NCI-H2196 (cell line): Measurements from ENCODE around the gene D2HGDH.
"Not testable (repeated sequence)": the region's sequence is repeated elsewhere in the genome, so short reads cannot be mapped to it uniquely, and the experiment has no call there.

Experiments used
- DNase-seq: peaks from one replicate; lab custom pipeline; 2025; ENCODE audit not compliant: unreplicated experiment; lab: John Stamatoyannopoulos, UW

The D2HGDH gene

DNA sequence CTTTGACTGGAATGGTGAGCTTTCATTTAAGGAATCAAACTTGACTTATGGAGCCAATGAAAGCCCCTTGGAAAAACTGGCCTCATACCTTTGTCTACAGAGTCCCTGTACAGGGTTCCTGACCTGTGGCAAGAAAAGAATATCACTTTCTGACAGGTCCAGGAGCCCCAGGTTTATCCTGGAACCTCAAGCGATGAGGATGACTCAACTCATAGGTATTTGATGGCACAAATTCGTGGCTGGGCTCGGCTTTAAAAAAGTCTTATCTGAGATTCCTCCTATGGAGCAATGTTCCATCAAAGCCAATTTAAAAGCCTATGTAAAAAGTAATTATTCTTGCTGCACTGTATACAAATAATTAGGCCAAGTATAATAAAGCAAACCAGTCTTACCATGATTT lies 57.0 kb downstream of the D2HGDH start:
- DNase-seq: not testable (repeated sequence)

DNA sequence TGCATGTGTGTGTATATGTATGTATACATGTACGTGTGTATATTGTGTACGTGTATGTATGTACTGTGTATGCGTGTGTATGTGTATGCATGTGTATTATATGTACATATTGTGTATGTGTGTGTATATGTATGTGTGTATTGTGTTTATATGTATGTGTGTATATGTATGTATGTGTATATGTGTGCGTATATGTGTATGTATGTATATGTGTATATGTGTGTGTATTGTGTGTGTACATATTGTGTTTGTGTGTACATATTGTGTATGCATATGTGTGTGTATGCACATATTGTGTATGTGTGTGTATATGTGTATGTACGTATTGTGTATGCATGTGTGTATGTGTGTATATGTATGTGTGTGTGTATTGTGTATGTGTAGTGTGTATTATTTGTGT lies 59.0 kb downstream of the D2HGDH start:
- DNase-seq: no peak

- no peak for DNase-seq
These were observed 59.9 kb downstream of the D2HGDH start for GRCh38 chr2:241794250-241794823.

DNA sequence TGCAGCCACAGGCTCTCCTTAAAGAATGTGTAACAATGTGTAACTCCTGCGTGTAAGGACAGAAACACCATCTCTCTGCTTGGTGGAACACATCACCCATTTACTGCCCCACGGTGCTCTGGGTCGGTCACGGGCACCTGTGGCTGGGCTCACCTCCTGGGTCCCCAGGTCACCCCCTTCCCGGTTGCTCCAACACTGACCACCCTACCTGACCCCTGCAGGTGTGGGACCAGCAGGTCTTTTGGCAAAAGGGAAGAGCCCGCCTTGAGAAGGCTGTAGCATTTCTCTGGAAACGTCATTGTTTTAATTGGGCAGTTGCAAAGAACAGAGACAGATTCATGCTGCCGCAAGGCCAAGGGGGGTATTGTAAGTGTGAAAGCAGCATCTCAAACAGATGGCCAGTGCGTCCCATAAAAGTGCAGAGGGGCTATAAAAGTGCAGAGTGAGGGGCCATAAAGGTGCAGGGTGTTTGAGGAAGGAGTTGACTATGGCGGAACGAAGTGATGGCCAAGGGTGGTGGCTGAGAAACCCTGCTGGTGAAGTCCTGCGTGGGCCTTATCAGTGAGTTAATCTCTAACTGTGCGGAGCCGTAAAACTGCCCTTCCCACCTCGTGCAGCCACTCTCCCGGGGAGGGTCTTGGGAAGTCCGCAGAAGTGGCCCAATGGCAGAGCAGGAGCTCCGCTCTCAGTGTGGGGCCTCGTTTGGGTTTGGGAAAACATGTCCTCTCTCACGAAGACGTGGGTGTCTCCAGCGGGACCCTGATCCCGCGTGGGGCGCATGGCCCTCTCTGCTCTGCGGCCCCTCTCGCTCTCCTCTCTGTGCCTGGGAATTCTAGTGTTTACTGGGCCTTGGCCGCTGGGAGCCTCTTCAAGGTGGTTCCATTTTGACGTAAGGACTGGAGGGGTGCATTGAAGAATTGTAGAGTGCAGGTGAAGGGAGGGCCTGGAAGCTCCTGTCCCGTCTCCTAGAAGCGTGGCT lies 60.9 kb downstream of the D2HGDH start:
- DNase-seq: no peak

DNA sequence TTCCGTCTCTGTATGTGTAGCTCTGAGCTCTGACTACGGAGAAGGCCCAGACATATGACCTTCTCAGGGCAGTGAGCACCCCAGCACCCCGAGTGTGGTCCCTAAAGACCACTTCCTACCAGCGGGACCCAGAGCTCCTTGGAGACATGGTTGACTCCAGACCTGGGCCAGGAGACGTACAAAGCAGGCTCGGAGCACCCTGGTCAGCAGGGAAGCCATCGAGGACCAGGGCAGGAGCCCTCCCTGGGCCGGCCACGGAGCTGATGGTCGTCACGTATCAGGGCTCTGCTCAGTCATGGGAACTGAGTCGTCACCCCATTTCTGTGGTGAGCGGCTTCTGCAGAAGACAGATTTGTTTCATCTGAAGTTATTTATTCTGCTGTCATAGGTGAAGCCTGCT lies 61.8 kb downstream of the D2HGDH start:
- no peak for DNase-seq

DNA sequence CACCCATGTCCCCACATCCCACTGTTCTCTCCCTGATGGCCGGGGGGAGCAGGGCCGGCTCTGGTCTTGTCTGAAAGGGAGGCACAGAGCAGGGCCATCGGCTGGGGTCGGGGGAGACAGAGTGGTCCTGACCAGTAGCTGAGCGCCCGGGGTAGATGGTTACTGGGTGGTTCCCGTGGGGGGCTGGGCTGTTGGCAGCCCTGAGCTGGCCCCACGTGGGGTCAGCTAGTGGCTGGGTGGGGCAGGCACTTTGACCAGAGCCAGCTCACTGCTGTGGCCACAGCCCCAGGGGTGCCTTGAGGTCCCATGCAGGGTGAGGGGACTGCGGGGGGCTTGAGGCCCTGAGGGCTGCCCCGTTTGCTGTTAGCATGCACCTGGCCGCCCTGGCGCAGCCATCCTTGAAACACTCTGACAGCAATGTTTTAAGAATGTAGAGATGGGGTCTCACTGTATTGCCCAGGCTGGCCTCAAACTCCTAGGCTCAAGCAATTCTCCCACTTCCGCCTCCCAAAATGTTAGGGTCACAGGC lies 62.2 kb downstream of the D2HGDH start:
- DNase-seq: no peak

DNA sequence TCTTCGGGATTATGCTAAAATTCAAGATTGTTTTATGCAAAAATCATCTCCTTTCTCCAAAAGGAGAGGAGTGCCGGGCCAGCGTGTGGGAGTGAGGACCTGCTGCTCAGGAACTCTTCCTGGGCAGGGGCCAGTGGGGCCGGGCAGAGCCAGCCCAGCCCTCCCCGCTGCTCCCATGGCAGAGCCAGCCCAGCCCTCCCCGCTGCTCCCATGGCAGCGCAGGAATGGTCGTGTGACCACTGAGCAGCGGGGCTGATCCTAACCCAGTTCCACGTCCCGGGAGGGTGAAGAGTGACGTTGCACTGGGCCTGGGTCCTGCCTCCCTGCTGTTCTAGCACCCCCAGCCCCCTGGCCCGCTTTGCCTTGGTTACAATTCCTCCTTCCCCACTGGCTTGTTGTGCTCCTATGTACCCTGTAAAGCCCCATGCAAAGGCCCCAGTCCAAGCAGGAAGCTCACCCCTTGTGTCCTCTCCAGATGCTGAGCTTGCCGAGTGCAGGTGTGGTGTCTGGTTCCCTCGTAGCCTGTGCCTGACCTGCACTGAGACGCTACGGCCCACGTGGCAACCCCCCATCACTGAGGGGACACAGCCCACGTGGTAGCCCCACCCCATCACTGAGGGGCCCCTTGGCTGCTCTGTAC lies 63.1 kb downstream of the D2HGDH start:
- peak; percentile 69 for DNase-seq

DNA sequence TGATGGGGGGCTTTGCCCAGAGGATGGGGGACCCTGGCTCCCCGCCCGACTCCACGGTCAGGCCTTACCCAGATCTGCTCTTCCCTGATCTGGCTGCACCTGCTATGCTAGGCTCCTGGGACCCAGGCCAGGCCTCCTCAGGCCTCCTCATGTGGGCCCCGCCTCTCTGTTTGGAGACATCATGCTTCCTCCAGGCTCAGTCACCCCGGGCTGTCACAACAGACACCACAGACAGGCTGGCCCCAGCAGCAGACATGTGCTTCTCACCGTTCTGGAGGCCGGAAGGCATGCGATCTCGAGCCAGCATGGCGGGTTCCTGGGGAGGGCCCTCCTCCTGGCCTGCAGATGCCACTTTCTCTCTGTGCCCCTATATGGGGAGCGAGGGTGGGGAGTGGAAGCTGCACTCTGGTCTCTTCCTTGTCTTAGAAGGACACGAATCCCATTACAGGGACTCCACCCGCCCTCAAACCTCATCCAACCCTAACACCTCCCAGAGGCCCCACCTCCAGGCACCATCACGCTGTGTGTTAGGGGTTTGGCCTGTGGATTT lies 63.7 kb downstream of the D2HGDH start:
- peak; percentile 88 for DNase-seq

GRCh38 chr2:241798631-241799521 lies 64.4 kb downstream of the D2HGDH start:
- no peak for DNase-seq

DNA sequence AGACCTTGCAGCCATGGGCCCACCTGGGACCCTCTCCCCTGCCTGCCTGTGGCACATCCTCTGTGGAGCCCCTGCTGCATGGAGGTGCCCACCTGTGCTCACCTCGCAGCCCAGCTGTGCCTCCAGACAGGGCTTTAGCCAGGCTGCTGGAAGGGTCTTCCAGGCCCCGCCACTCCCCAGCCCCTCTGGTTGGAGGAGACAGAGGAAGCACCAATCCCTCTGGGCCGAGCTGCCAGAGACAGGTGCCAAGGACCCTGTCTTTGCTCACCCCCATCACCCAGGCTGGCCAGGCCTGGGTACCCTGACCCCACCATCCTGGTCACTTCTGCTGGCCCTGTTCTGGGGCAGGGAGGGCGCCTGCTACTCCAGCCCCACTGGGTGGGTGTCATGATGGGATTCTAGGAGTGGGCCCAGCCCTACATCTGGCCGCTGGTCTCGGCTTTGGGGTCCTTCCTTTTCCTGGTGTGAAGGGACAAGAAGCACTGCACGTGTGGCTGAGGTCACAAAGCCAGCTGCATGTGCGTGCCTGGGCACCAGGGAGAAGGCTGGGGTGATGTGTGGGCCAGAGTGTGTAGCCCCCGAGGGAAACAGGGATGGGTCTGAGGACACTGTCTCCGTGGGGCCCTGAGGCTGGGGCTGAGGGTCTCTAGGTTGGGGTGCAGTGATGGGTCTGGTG lies 65.2 kb downstream of the D2HGDH start:
- no peak for DNase-seq

DNA sequence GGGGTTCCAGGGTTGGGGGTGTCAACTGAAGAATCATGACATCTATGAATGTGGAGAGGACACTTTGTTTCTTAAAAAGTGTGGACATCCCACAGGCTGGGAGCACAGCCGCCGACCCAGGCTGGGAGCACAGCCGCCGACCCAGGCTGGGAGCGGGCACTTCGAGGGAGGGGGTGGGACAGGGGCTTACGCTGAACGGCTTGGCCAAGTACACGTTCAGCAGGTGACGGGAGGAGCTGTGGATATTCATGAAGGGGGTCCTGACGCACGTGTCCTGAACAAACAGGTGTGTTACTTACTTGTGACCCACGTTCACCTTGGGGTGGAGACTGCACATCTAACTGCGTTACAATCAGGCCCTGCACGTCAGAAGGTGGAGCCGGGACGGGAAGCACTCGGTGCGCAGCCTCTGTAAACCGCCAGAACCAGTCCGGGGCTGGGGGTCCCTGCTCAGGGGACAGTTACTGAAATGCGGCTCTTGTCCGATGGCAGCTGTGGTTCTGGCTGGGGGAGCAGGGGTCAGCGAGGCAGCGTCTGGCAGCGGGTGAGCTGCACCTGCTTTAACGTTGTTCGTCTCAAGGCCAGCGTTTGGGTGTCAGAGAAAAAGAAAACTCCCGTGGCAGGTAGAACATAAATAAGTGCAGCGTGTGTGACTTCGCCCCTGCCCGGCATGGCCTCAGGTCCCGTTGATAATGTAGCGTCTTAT lies 65.9 kb downstream of the D2HGDH start:
- not testable (repeated sequence) for DNase-seq

- no peak for DNase-seq
These were observed 67.4 kb downstream of the D2HGDH start for GRCh38 chr2:241801611-241802420.

GRCh38 chr2:241802421-241803318 lies 68.2 kb downstream of the D2HGDH start:
- DNase-seq: no peak

DNA sequence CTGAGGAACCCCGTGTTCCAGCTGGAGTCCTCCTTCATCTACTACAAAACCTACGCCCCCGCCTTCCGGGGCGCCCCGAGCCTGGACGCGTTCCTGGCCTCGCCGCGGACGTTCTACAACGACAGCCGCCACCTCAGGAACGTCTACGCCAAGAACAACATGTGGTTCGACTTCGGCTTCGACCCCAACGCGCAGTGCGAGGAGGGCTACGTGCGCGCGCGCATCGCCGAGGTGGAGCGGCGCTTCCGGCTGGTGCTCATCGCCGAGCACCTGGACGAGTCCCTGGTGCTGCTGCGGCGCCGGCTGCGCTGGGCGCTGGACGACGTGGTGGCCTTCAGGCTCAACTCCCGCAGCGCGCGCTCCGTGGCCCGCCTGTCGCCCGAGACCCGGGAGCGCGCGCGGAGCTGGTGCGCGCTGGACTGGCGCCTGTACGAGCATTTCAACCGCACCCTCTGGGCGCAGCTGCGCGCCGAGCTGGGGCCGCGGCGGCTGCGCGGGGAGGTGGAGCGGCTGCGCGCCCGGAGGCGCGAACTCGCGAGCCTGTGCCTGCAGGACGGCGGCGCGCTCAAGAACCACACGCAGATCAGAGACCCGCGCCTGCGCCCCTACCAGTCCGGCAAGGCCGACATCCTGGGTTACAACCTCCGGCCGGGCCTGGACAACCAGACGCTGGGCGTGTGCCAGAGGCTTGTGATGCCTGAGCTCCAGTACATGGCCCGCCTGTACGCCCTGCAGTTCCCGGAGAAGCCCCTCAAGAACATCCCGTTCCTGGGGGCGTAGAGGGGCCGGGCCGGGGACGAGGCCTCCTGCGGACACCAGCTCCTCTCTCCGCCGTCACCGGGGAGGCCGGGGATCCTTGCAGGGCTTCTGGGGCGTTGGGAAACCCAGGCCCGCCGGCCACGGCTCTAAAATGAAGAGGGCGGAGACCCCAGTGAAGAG lies 69.2 kb downstream of the D2HGDH start:
- peak; percentile 78 for DNase-seq

GRCh38 chr2:241804326-241805229 lies 70.1 kb downstream of the D2HGDH start:
- DNase-seq: no peak
